CD14-positive monocyte (primary cell): Measurements from ENCODE around the gene CACHD1. TPM values are rescaled to one million over a fixed set of nuclear protein-coding genes. Genes with fewer than 3 reads are reported as not detected.
A peak's percentile ranks its signal among the peaks of the same experiment; 100 is the strongest.

Experiments
- DNase-seq, 3 donors: peaks; one replicate each; pipeline ENCODE4 v3.0.0-alpha.2; 2011 to 2022
- H2AFZ ChIP-seq: 2 replicates; pipeline ENCODE4 v1.6.0; 2012; ENCODE audit warnings: mild to moderate bottlenecking, low read depth, low read length, inconsistent platforms; ENCODE audit not compliant: insufficient read depth, poor library complexity, severe bottlenecking
- H3K27ac ChIP-seq, 2 donors: 1 replicate in 1 of 2; 2 replicates in 1 of 2; pipeline ENCODE4 v1.5.1; 2012 to 2013; ENCODE audit warnings: low read length in 2 of 2, control low read depth in 1 of 2, inconsistent platforms in 1 of 2, low read depth in 1 of 2, mild to moderate bottlenecking in 1 of 2
- H3K27me3 ChIP-seq, 2 donors: one replicate each; pipeline versions ENCODE4 v1.6.0 to v1.6.1; 2011 to 2013; ENCODE audit warnings: low read length in 2 of 2; ENCODE audit not compliant: control insufficient read depth in 2 of 2, insufficient read depth in 2 of 2
- H3K36me3 ChIP-seq, 2 donors: replicated peaks in 1 of 2; 1 replicate in 1 of 2; 2 replicates in 1 of 2; pipeline versions ENCODE4 v1.5.1 to v1.6.1; 2012 to 2013; ENCODE audit warnings: low read length in 2 of 2, control low read depth in 1 of 2, inconsistent platforms in 1 of 2, mild to moderate bottlenecking in 1 of 2; ENCODE audit not compliant: insufficient read depth in 2 of 2, control insufficient read depth in 1 of 2
- H3K4me1 ChIP-seq, 2 donors: 1 replicate in 1 of 2; 2 replicates in 1 of 2; pipeline versions ENCODE4 v1.5.1 to v1.6.1; 2012 to 2013; ENCODE audit warnings: low read length in 2 of 2, control low read depth in 1 of 2, inconsistent platforms in 1 of 2, mild to moderate bottlenecking in 1 of 2, moderate library complexity in 1 of 2; ENCODE audit not compliant: insufficient read depth in 2 of 2, control insufficient read depth in 1 of 2
- H3K4me2 ChIP-seq: replicated peaks from 2 replicates; pipeline ENCODE3; 2012; ENCODE audit warnings: low read length, moderate library complexity, mild to moderate bottlenecking; ENCODE audit not compliant: poor library complexity, severe bottlenecking; ENCODE audit errors: extremely low read depth
- H3K4me3 ChIP-seq, 3 experiments: fragments of 200-600 bp in 1 of 3; sonication (generic) in 1 of 3; replicated peaks in 1 of 3; 1 replicate in 2 of 3; 2 replicates in 1 of 3; pipeline ENCODE4 v1.5.1; 2011 to 2013; ENCODE audit warnings: low read length in 3 of 3, mild to moderate bottlenecking in 3 of 3, control low read depth in 2 of 3, low read depth in 2 of 3, inconsistent platforms in 1 of 3, moderate library complexity in 1 of 3
- H3K79me2 ChIP-seq: 2 replicates; pipeline ENCODE4 v1.6.0; 2012; ENCODE audit warnings: mild to moderate bottlenecking, control low read depth, inconsistent platforms, low read length, moderate library complexity; ENCODE audit not compliant: insufficient read depth
- H3K9ac ChIP-seq: 2 replicates; pipeline ENCODE4 v1.6.0; 2017; ENCODE audit warnings: low read length, mild to moderate bottlenecking; ENCODE audit not compliant: insufficient read depth, poor library complexity, severe bottlenecking
- H3K9me3 ChIP-seq, 2 donors: replicated peaks in 1 of 2; 1 replicate in 1 of 2; 2 replicates in 1 of 2; pipeline versions ENCODE4 v1.5.1 to v1.6.1; 2012 to 2013; ENCODE audit warnings: low read length in 2 of 2, control low read depth in 1 of 2; ENCODE audit not compliant: control insufficient read depth in 1 of 2, insufficient read depth in 1 of 2
- H4K20me1 ChIP-seq: 2 replicates; pipeline ENCODE4 v1.6.0; 2012; ENCODE audit warnings: mild to moderate bottlenecking, low read length, control low read depth, moderate library complexity; ENCODE audit not compliant: insufficient read depth
- H3K27ac Mint-ChIP-seq, 7 donors: one replicate each; pipeline ENCODE4 v1.8.0; 2020; ENCODE audit warnings: mild to moderate bottlenecking in 7 of 7, mixed read lengths in 7 of 7, moderate library complexity in 6 of 7, inconsistent platforms in 2 of 7
- H3K27me3 Mint-ChIP-seq, 3 donors: one replicate each; pipeline ENCODE4 v1.8.0; 2021 to 2022; ENCODE audit warnings: low read depth in 3 of 3, mild to moderate bottlenecking in 3 of 3, mixed read lengths in 3 of 3, moderate library complexity in 3 of 3, inconsistent platforms in 1 of 3
- H3K36me3 Mint-ChIP-seq, 2 donors: one replicate each; pipeline ENCODE4 v1.8.0; 2020; ENCODE audit warnings: mixed read lengths in 2 of 2, inconsistent platforms in 1 of 2, mild to moderate bottlenecking in 1 of 2
- H3K4me1 Mint-ChIP-seq: one replicate; pipeline ENCODE4 v1.8.0; 2020; ENCODE audit warnings: mild to moderate bottlenecking, mixed read lengths
- H3K4me3 Mint-ChIP-seq, 2 donors: one replicate each; pipeline ENCODE4 v1.8.0; 2020; ENCODE audit warnings: mild to moderate bottlenecking in 2 of 2, mixed read lengths in 2 of 2, moderate library complexity in 1 of 2
- H3K9me3 Mint-ChIP-seq, 7 donors: one replicate each; pipeline ENCODE4 v1.8.0; 2020 to 2022; ENCODE audit warnings: mixed read lengths in 7 of 7, mild to moderate bottlenecking in 6 of 7, moderate library complexity in 6 of 7, inconsistent platforms in 2 of 7
- WGBS: methylation state at CpG from one replicate; pipeline ENCODE4 v1.1.5; 2013; ENCODE audit warnings: missing lambda C conversion rate; ENCODE audit not compliant: insufficient coverage; 5-methylcytosine and 5-hydroxymethylcytosine counted together
- intact Hi-C, 2 donors: fragments of 100-400 bp; cut with micrococcal nuclease; formaldehyde crosslinking; loops; one replicate each; pipeline versions ENCODE4 v1.15.0 to v1.15.1; 2023
- polyA plus RNA-seq, 3 donors: library from polyadenylated mRNA; depleted of rRNA in 1 of 3; unstranded in 2 of 3; stranded (reverse) in 1 of 3; fragments of 300-500 nt in 2 of 3; fragments of >200 nt in 1 of 3; fragmentation: Illumina TruSeq in 2 of 3; gene quantifications; 1 replicate in 2 of 3; 2 replicates in 1 of 3; pipeline ENCODE4 v1.2.3, GENCODE V29; 2012 to 2021
- TF ChIP-seq, protein P1 (sequence below): fragments of 200-600 bp; IDR thresholded peaks from one replicate; pipeline ENCODE4 v1.8.0; 2022; ENCODE audit warnings: antibody characterized with exemption, mild to moderate bottlenecking

CACHD1 gene
- polyA plus RNA-seq, 3 donors, result 0.12 TPM; not detected in 2

DNA sequence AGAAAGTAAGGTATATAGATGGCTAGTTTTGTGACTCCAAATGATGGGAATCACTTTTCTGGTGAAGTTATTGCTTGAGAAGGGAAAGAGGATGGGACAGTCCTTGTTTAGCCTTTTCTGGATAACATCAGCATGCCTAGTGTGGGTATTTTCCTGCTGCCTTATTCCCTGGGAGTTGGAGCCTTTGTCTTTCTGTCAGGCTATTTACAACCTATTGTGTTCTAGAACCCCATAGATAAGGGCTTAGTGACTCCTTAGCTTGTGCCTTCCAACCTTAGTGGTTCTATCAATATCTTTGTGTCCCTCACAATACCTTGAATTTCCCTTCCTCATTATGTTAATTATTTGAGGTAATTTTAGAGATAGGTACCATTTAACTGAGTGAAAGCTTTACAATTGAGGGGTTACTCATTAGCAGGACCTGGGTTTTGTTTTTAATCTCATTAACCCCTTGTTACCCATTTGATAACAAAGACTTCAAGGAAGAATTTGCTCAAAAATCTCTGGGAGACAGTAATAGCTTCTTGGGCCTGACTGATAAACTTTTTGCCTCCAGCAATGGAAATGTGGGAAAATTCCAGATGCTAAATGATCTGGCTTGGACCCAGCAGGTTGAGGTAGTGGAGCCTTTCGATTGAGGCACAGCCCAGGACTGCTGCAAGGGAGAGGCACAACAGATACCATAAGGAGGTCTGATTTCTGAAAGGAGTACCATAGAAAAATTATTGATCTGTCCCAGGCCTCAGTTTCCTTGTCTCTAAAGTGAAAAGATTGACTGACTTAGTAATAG, 49.0 kb downstream of the CACHD1 start:
- Mint-ChIP-seq H3K4me1 (peaks cover 15% of the 10 kb centered on the region), H3K27ac (peak overlapping the region in 1 of 7 donors; percentile 68), H3K4me3 (no peak overlapping the region), H3K27me3 (peaks cover 0 to 2% (median 0%) of the 10 kb centered on the region in 3 donors), H3K36me3 (no peaks in the 10 kb centered on the region), H3K9me3 (no peaks in the 10 kb centered on the region)
- Histone ChIP-seq H3K9me3 (no peaks in the 10 kb centered on the region), H3K4me3 (no peak overlapping the region), H4K20me1 (no peaks in the 10 kb centered on the region), H3K4me1 (peaks cover 18 to 19% of the 10 kb centered on the region in 2 donors), H3K9ac (no peak overlapping the region), H3K36me3 (no peaks in the 10 kb centered on the region), H3K27ac (no peak overlapping the region), H3K79me2 (no peaks in the 10 kb centered on the region), H3K27me3 (no peaks in the 10 kb centered on the region), H3K4me2 (no peak overlapping the region), H2AFZ (no peak overlapping the region)
- 92% methylated on average over 1 of the region's 1 CpG for WGBS
- no peak for DNase-seq
- TF ChIP-seq, protein P1, sequence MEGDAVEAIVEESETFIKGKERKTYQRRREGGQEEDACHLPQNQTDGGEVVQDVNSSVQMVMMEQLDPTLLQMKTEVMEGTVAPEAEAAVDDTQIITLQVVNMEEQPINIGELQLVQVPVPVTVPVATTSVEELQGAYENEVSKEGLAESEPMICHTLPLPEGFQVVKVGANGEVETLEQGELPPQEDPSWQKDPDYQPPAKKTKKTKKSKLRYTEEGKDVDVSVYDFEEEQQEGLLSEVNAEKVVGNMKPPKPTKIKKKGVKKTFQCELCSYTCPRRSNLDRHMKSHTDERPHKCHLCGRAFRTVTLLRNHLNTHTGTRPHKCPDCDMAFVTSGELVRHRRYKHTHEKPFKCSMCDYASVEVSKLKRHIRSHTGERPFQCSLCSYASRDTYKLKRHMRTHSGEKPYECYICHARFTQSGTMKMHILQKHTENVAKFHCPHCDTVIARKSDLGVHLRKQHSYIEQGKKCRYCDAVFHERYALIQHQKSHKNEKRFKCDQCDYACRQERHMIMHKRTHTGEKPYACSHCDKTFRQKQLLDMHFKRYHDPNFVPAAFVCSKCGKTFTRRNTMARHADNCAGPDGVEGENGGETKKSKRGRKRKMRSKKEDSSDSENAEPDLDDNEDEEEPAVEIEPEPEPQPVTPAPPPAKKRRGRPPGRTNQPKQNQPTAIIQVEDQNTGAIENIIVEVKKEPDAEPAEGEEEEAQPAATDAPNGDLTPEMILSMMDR, result no peak
- intact Hi-C loops, result no loop called here

DNA sequence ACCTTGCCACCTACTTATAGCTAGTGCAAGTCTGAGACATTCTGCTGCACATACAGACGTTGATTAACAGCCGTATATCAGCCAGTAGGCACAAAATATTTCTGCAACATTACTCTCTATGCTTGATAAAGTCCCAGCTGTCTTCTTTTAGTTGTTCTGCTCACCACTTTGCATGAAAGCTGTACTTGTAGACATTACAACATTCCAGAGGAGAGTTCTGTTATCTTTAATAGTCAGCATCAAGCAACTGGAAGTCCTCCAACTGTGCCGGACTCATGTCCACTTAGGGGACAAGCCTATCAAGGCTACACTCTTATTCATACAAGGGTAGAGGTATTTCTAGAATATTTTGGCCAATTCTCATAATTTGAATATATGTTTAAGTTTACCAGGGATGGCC, 50.0 kb downstream of the CACHD1 start:
- Histone ChIP-seq H3K9ac (no peak overlapping the region), H3K4me2 (no peak overlapping the region), H3K36me3 (no peaks in the 10 kb centered on the region), H3K9me3 (no peaks in the 10 kb centered on the region), H3K27ac (no peak overlapping the region), H3K4me3 (no peak overlapping the region), H3K27me3 (no peaks in the 10 kb centered on the region), H3K4me1 (peaks cover 8 to 9% of the 10 kb centered on the region in 2 donors), H3K79me2 (no peaks in the 10 kb centered on the region), H2AFZ (no peak overlapping the region), H4K20me1 (no peaks in the 10 kb centered on the region)
- Mint-ChIP-seq H3K9me3 (no peaks in the 10 kb centered on the region), H3K4me1 (peaks cover 8% of the 10 kb centered on the region), H3K27me3 (peaks cover 0 to 2% (median 0%) of the 10 kb centered on the region in 3 donors), H3K36me3 (no peaks in the 10 kb centered on the region), H3K27ac (no peak overlapping the region), H3K4me3 (no peak overlapping the region)
- 89% methylated on average over 2 of the region's 3 CpGs for WGBS
- no peak for DNase-seq
- TF ChIP-seq, protein P1, result no peak
- intact Hi-C loops, result no loop called here
